IMR-90 (cell line): ENCODE data around the gene PLBD2. TPM values are rescaled to one million over a fixed set of nuclear protein-coding genes. Genes with fewer than 3 reads are reported as not detected.

Experiments
- ATAC-seq: fragments of 200-7000 bp; cut with Tn5 transposase; 2 replicates; pipeline ENCODE4 v1.9.1; 2020; ENCODE audit warnings: low read depth, mild to moderate bottlenecking, moderate library complexity
- BruUV-seq: library from RNA; stranded (reverse); fragments of 400-500 nt; replicated peaks from 2 replicates; lab custom pipeline; 2021; lab: Mats Ljungman, UMichigan
- CTCF ChIA-PET: fragments of 300-600 bp; formaldehyde crosslinking; extraction: SDS; loops from one replicate; lab custom pipeline; 2021; ENCODE audit warnings: antibody characterized with exemption; lab: Yijun Ruan, JAX
- POLR2A ChIA-PET: fragments of 300-600 bp; sonication (Branson Sonifier 250); formaldehyde crosslinking; loops from one replicate; lab custom pipeline; 2022; ENCODE audit warnings: antibody characterized with exemption; ENCODE audit not compliant: unreplicated experiment; lab: Charles Lee
- DNase-seq: peaks from one replicate; pipeline ENCODE4 v3.0.0; 2013
- H2AFZ ChIP-seq: replicated peaks from 2 replicates; pipeline ENCODE3; 2013; ENCODE audit warnings: low read length, mild to moderate bottlenecking; ENCODE audit not compliant: poor library complexity
- H2AK5ac ChIP-seq: 2 replicates; pipeline ENCODE4 v1.6.1; 2013; ENCODE audit warnings: low read depth, low read length, inconsistent platforms
- H2AK9ac ChIP-seq: replicated peaks from 2 replicates; pipeline ENCODE3; 2013; ENCODE audit warnings: mild to moderate bottlenecking, low read depth, low read length, moderate library complexity; ENCODE audit not compliant: poor library complexity
- H2BK120ac ChIP-seq: 2 replicates; pipeline ENCODE4 v1.6.1; 2013; ENCODE audit warnings: low read depth, low read length, inconsistent platforms
- H2BK15ac ChIP-seq: 3 replicates; pipeline ENCODE4 v1.6.1; 2013; ENCODE audit warnings: low read depth, low read length, inconsistent platforms
- H2BK20ac ChIP-seq: 2 replicates; pipeline ENCODE4 v1.6.1; 2013; ENCODE audit warnings: low read depth, mild to moderate bottlenecking, inconsistent platforms, low read length, moderate library complexity
- H2BK5ac ChIP-seq: 2 replicates; pipeline ENCODE4 v1.6.1; 2013; ENCODE audit warnings: mild to moderate bottlenecking, low read depth, low read length, inconsistent platforms; ENCODE audit not compliant: poor library complexity, severe bottlenecking
- H3K14ac ChIP-seq: replicated peaks from 2 replicates; pipeline ENCODE4 v1.6.1; 2013; ENCODE audit warnings: low read depth, low read length, inconsistent platforms
- H3K18ac ChIP-seq: 2 replicates; pipeline ENCODE4 v1.6.1; 2013; ENCODE audit warnings: low read depth, low read length, control low read depth
- H3K23ac ChIP-seq: 2 replicates; pipeline ENCODE4 v1.6.1; 2013; ENCODE audit warnings: low read depth, low read length, inconsistent platforms
- H3K27ac ChIP-seq: 2 replicates; pipeline ENCODE4 v1.5.1; 2013; ENCODE audit warnings: mild to moderate bottlenecking, control low read depth, low read length; ENCODE audit not compliant: insufficient read depth
- H3K27me3 ChIP-seq: 2 replicates; pipeline ENCODE4 v1.6.1; 2013; ENCODE audit warnings: low read length; ENCODE audit not compliant: control insufficient read depth, insufficient read depth
- H3K36me3 ChIP-seq: 2 replicates; pipeline ENCODE4 v1.6.1; 2013; ENCODE audit warnings: low read length, mixed read lengths; ENCODE audit not compliant: control insufficient read depth, insufficient read depth
- H3K4ac ChIP-seq: 2 replicates; pipeline ENCODE4 v1.6.1; 2013; ENCODE audit warnings: low read depth, low read length, inconsistent platforms
- H3K4me1 ChIP-seq: 2 replicates; pipeline ENCODE4 v1.6.1; 2013; ENCODE audit warnings: low read length, mixed read lengths; ENCODE audit not compliant: control insufficient read depth, insufficient read depth
- H3K4me2 ChIP-seq: 2 replicates; pipeline ENCODE4 v1.6.1; 2013; ENCODE audit warnings: low read depth, mild to moderate bottlenecking, control low read depth, low read length, moderate library complexity
- H3K4me3 ChIP-seq: 2 replicates; pipeline ENCODE4 v1.5.1; 2013; ENCODE audit warnings: low read depth, mild to moderate bottlenecking, control low read depth, low read length, moderate library complexity; ENCODE audit not compliant: insufficient read depth
- H3K56ac ChIP-seq: 2 replicates; pipeline ENCODE4 v1.6.1; 2013; ENCODE audit warnings: low read length, inconsistent platforms; ENCODE audit not compliant: insufficient read depth; ENCODE audit errors: extremely low read depth
- H3K79me1 ChIP-seq, 2 experiments: 2 replicates each; pipeline ENCODE4 v1.6.1; 2013; ENCODE audit warnings: low read length in 2 of 2, inconsistent platforms in 1 of 2, low read depth in 1 of 2
- H3K9ac ChIP-seq: 2 replicates; pipeline ENCODE4 v1.6.1; 2013; ENCODE audit warnings: low read depth, low read length, control low read depth
- H3K9me1 ChIP-seq: 2 replicates; pipeline ENCODE4 v1.6.1; 2013; ENCODE audit warnings: low read length, inconsistent platforms; ENCODE audit not compliant: insufficient read depth
- H3K9me3 ChIP-seq: 2 replicates; pipeline ENCODE4 v1.6.1; 2013; ENCODE audit warnings: low read length; ENCODE audit not compliant: control insufficient read depth, insufficient read depth
- H4K20me1 ChIP-seq: 2 replicates; pipeline ENCODE4 v1.6.1; 2013; ENCODE audit warnings: low read length, inconsistent platforms; ENCODE audit not compliant: insufficient read depth
- H4K5ac ChIP-seq: 2 replicates; pipeline ENCODE4 v1.6.1; 2013; ENCODE audit warnings: mild to moderate bottlenecking, low read depth, low read length, control low read depth
- H4K8ac ChIP-seq, 2 experiments: 2 replicates each; pipeline ENCODE4 v1.6.1; 2013; ENCODE audit warnings: low read depth in 2 of 2, low read length in 2 of 2, control low read depth in 1 of 2, inconsistent platforms in 1 of 2
- H4K91ac ChIP-seq: 2 replicates; pipeline ENCODE4 v1.6.1; 2013; ENCODE audit warnings: low read depth, low read length, inconsistent platforms; ENCODE audit not compliant: insufficient read depth
- BHLHE40 ChIP-seq: fragments of 150-350 bp; IDR thresholded peaks from 2 replicates; pipeline ENCODE4 v1.6.1; 2016; ENCODE audit warnings: mild to moderate bottlenecking, low read depth, low read length
- CEBPB ChIP-seq: IDR thresholded peaks from 2 replicates; pipeline ENCODE4 v1.6.1; 2012; ENCODE audit warnings: low read depth, low read length, improper control_type of control experiment
- CHD1 ChIP-seq: IDR thresholded peaks from 2 replicates; pipeline ENCODE4 v1.6.1; 2012; ENCODE audit warnings: low read depth, low read length, improper control_type of control experiment
- CTCF ChIP-seq: conservative IDR thresholded peaks from 2 replicates; pipeline ENCODE4 v1.5.1; 2012; ENCODE audit warnings: mild to moderate bottlenecking, low read depth, low read length, improper control_type of control experiment
- ELK1 ChIP-seq: fragments of 150-350 bp; IDR thresholded peaks from 2 replicates; pipeline ENCODE4 v1.6.1; 2016; ENCODE audit warnings: low read depth, mild to moderate bottlenecking, low read length, moderate library complexity, borderline replicate concordance
- FOS ChIP-seq: fragments of 150-350 bp; IDR thresholded peaks from 2 replicates; pipeline ENCODE4 v1.6.1; 2016; ENCODE audit warnings: low read depth, low read length
- NFE2L2 ChIP-seq: fragments of 150-350 bp; IDR thresholded peaks from 2 replicates; pipeline ENCODE4 v1.6.1; 2016; ENCODE audit warnings: low read depth, mild to moderate bottlenecking, low read length
- POLR2A ChIP-seq: IDR thresholded peaks from 2 replicates; pipeline ENCODE4 v1.6.1; 2012; ENCODE audit warnings: mild to moderate bottlenecking, low read depth, low read length
- RAD21 ChIP-seq: IDR thresholded peaks from 2 replicates; pipeline ENCODE4 v1.6.1; 2012; ENCODE audit warnings: low read length, improper control_type of control experiment
- RCOR1 ChIP-seq: IDR thresholded peaks from 2 replicates; pipeline ENCODE4 v1.6.1; 2012; ENCODE audit warnings: mild to moderate bottlenecking, low read length, improper control_type of control experiment; ENCODE audit not compliant: insufficient replicate concordance
- RFX5 ChIP-seq: IDR thresholded peaks from 2 replicates; pipeline ENCODE4 v1.8.0; 2012; ENCODE audit warnings: low read depth, mild to moderate bottlenecking, low read length, moderate library complexity
- SMC3 ChIP-seq: fragments of 150-350 bp; IDR thresholded peaks from 2 replicates; pipeline ENCODE4 v1.6.1; 2016; ENCODE audit warnings: low read depth, mild to moderate bottlenecking, antibody characterized with exemption, low read length, moderate library complexity
- USF2 ChIP-seq: fragments of 150-350 bp; IDR thresholded peaks from 2 replicates; pipeline ENCODE4 v1.6.1; 2017; ENCODE audit warnings: mild to moderate bottlenecking, antibody characterized with exemption, low read length, low read depth
- WGBS, 2 experiments: methylation state at CpG; one replicate each; pipeline versions ENCODE4 v1.1.5 to v1.1.7; 2013; ENCODE audit warnings: missing lambda C conversion rate in 2 of 2; ENCODE audit not compliant: insufficient read length in 1 of 2; ENCODE audit errors: extremely low coverage in 2 of 2; 5-methylcytosine and 5-hydroxymethylcytosine counted together
- dilution Hi-C: fragments of 300-500 bp; cut with HindIII; formaldehyde crosslinking; loops from one replicate; pipeline ENCODE4 v1.14.3; 2018; ENCODE audit warnings: low sequenced_read_pairs; ENCODE audit not compliant: unreplicated experiment
- in situ Hi-C: fragments of 300-500 bp; cut with MboI; formaldehyde crosslinking; loops from 3 replicates; pipeline ENCODE4 v1.14.3; 2019; ENCODE audit warnings: low sequenced_read_pairs, inconsistent platforms, mixed read lengths
- intact Hi-C: fragments of 100-400 bp; cut with micrococcal nuclease; formaldehyde crosslinking; loops from 2 replicates; pipeline ENCODE4 v1.10.0; 2022
- polyA plus RNA-seq, 3 experiments: library from polyadenylated mRNA; depleted of rRNA; stranded (reverse); fragments of >200 nt; gene quantifications; 2 replicates each; pipeline ENCODE4 v1.2.3, GENCODE V29; 2012; ENCODE audit warnings: low replicate concordance in 1 of 3
- total RNA-seq: library from RNA; depleted of rRNA; stranded (reverse); fragments of >200 nt; gene quantifications from 2 replicates; pipeline ENCODE4 v1.2.3, GENCODE V29; 2012

PLBD2 gene
- total and polyA plus RNA-seq, 2 of the 4 experiments (the other 2 are of a cell fraction), result 7.3 to 44.5 TPM

GRCh38 chr12:113408756-113409298, 50.4 kb downstream of the PLBD2 start:
- no peak overlapping the region for H2BK120ac ChIP-seq
- H3K14ac ChIP-seq, result no peak overlapping the region
- no peak overlapping the region for H4K8ac ChIP-seq
- BruUV-seq, result no TSS peak
- no peak overlapping the region for H3K4ac ChIP-seq
- H2AFZ ChIP-seq, result no peak overlapping the region
- H3K23ac ChIP-seq, result no peak overlapping the region
- no peak overlapping the region for H2BK15ac ChIP-seq
- no peak overlapping the region for H2AK9ac ChIP-seq
- intact Hi-C loops (no loop called here), dilution Hi-C loops (no loop called here), in situ Hi-C loops (no loop called here)
- no peaks in the 10 kb centered on the region for H3K79me1 ChIP-seq
- no peaks in the 10 kb centered on the region for H4K20me1 ChIP-seq
- no peaks in the 10 kb centered on the region for H3K9me3 ChIP-seq
- H3K4me3 ChIP-seq, result no peak overlapping the region
- TF ChIP-seq USF2 (no peak), POLR2A (no peak), SMC3 (no peak), BHLHE40 (no peak), RFX5 (no peak), NFE2L2 (no peak), CTCF (no peak), RAD21 (no peak), ELK1 (no peak), CHD1 (no peak), RCOR1 (no peak), CEBPB (no peak), FOS (no peak)
- no peak overlapping the region for H4K5ac ChIP-seq
- no peak overlapping the region for H2BK5ac ChIP-seq
- no peaks in the 10 kb centered on the region for H3K9me1 ChIP-seq
- DNase-seq, result no peak
- ATAC-seq, result no peak
- ChIA-PET CTCF (interaction anchor here (1.2 kb wide), 1 partner anchor 11 kb away, joined by 3 read pairs; no protein-coding TSS in a partner anchor), POLR2A (no interaction called here)
- H3K9ac ChIP-seq, result no peak overlapping the region
- H3K27ac ChIP-seq, result no peak overlapping the region
- no peak overlapping the region for H4K91ac ChIP-seq
- H3K18ac ChIP-seq, result no peak overlapping the region
- H2BK20ac ChIP-seq, result no peak overlapping the region
- peaks cover 5% of the 10 kb centered on the region; the same call in 1 of the 2 replicates for H3K27me3 ChIP-seq
- no peaks in the 10 kb centered on the region for H3K4me1 ChIP-seq
- no peak overlapping the region for H3K4me2 ChIP-seq
- H3K36me3 ChIP-seq, result no peaks in the 10 kb centered on the region
- H2AK5ac ChIP-seq, result no peak overlapping the region
- WGBS, 2 experiments, result 100% methylated on average over 1 of the region's 11 CpGs; no CpG with 5 or more reads in 1 of the 2 experiments
- no peak overlapping the region for H3K56ac ChIP-seq
